ENCODE results near the gene OR2W3.

DNA sequence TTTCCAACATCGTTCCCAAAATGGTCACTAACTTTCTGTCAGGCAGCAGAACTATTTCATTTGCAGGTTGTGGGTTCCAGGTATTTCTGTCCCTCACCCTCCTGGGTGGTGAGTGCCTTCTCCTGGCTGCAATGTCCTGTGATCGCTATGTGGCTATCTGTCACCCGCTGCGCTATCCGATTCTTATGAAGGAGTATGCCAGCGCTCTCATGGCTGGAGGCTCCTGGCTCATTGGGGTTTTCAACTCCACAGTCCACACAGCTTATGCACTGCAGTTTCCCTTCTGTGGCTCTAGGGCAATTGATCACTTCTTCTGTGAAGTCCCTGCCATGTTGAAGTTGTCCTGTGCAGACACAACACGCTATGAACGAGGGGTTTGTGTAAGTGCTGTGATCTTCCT lies 38.6 kb downstream of the OR2W3 start:
- no peak for TF ChIP-seq POLR2AphosphoS5 (IDR thresholded peaks at IDR 0.05; ENCODE audit: low read depth, low read length)
- no peak for TF ChIP-seq POLR2A (IDR thresholded peaks at IDR 0.05; ENCODE audit: low read depth, low read length)
- no peak for TF ChIP-seq TAF1 (IDR thresholded peaks at IDR 0.05; ENCODE audit: borderline replicate concordance, low read depth, low read length)

All from GM12892 (cell line).